ENCODE results near the gene ATP6V1B1.

DNA sequence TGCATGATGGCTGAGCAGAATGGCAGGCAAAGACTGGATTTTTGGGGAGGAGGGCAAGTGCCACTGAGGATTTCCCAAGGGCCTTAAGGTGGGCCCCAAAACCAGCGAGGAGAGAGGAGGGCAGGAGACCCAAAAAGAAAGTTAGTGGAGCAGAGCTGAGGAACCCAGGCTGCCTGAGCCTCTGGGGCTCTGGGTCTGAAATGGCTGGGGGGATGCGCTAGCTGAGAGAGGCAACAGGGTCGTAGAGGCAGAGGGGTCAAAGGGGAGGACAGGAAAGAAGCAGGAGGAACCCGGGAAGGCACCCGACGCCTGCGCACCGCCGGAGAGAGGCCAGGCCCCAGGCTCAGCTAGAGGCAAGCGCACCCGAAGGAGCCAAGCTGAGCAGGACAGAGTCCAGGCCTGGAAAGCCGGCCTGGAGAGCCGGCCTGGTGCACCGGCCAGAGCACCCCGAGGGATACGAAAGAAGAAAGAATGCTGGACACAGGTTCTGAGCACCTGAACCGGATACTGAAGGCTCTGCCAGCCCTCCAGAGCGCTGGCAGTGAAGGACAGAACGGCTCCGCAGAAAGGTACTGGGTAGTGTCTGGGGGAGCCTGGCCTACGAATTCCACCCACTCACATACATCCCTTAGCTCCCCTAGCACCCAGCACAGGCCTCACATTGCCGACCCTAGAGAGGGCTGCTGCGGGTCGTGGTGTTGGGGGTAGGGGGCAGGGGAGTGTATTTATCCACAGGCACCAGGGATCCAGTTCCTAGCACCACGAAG lies 39.5 kb upstream of the ATP6V1B1 start:
- TF ChIP-seq POLR2A (IDR thresholded peaks at IDR 0.05) (no peak), POLR2AphosphoS5 (IDR thresholded peaks at IDR 0.05) (no peak), EP300 (IDR thresholded peaks at IDR 0.05) (no peak)
- TF ChIP-seq, protein P1, sequence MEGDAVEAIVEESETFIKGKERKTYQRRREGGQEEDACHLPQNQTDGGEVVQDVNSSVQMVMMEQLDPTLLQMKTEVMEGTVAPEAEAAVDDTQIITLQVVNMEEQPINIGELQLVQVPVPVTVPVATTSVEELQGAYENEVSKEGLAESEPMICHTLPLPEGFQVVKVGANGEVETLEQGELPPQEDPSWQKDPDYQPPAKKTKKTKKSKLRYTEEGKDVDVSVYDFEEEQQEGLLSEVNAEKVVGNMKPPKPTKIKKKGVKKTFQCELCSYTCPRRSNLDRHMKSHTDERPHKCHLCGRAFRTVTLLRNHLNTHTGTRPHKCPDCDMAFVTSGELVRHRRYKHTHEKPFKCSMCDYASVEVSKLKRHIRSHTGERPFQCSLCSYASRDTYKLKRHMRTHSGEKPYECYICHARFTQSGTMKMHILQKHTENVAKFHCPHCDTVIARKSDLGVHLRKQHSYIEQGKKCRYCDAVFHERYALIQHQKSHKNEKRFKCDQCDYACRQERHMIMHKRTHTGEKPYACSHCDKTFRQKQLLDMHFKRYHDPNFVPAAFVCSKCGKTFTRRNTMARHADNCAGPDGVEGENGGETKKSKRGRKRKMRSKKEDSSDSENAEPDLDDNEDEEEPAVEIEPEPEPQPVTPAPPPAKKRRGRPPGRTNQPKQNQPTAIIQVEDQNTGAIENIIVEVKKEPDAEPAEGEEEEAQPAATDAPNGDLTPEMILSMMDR (IDR thresholded peaks at IDR 0.05) = no peak

All from sigmoid colon (tissue), 4 donors.